Iris pigment epithelial cell (primary cell): ENCODE data around the gene SLC39A11.

Experiments used
- DNase-seq: peaks from one replicate; pipeline ENCODE4 v3.0.0-alpha.2; 2011; ENCODE audit warnings: low read depth

SLC39A11 gene

DNA sequence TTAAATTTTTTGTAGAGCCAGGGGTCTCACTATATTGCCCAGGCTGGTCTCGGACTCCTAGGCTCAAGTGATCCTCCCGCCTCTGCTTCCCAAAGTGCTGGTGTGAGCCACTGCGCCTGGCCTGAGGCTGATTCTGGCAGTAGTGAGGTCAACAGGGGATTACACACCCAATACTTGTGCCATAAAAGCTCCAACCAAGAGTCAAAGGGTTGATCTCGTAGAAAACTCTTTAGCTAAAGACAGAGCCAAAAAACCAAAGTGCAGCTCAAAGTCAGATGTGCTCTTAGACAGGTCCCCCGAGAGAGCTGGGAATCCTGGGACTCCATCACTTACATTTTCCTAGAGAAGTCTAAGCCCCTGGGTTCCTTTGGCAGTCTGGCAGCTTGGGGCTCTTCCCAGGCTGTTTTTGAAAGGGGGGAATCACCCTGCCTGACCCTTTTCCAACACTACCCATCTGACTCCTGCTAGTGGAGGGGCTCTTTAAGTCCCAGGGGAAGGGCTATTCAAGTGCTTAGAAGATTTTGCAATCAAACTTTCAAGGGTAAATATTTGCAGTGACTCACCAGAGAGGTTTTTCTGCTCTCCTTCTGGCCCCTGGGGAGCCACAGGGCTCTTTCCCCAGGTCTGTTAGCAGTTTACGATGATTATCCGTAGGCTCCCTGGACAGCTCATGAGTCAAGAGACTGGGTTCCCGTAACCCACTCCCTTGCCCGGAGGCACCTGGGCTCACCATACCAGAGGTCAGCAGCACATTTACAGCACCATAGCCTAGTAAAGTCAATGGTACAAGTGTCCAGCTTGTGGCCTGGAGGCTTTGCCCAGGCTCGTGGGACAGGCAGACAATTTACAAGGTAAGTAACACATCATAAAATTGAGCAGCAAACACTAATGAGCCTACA is 408.7 kb downstream of the SLC39A11 start:
- DNase-seq: peak; percentile 96

DNA sequence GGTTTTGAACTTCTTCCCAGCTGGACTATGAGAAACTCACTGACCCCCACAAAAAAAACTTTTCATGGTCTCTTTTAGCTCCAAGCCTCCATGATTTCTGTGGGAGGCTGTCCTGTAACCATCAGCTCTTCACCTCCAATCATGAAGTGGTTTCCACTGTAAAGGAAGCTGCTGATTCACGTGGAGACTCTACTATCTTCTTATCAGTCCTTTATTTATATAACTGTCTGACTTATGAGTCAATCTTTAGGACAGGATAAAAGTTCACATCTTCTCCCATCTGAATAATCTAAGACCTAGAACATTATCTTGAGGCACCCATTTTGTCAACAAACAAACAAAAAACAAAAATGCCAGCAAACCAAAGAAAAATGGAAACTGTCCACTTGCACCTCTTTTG is 409.9 kb downstream of the SLC39A11 start:
- peak; percentile 75 for DNase-seq

DNA sequence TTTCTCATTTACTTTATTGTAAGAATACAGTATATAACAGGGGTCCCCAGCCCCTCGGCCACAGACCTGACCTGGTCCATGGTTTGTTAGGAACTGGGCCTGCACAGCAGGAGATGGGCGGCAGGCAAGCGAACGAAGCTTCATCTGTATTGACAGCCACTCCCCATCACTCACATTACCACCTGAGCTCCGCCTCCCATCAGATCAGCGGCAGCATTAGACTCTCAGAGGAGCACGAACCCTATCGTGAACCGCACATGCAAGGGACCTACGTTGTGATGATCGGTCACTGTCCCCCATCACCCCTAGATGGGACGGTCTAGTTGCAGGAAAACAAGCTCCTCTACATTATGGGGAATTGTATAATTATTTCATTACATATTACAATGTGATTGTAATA is 410.6 kb downstream of the SLC39A11 start:
- no peak for DNase-seq

DNA sequence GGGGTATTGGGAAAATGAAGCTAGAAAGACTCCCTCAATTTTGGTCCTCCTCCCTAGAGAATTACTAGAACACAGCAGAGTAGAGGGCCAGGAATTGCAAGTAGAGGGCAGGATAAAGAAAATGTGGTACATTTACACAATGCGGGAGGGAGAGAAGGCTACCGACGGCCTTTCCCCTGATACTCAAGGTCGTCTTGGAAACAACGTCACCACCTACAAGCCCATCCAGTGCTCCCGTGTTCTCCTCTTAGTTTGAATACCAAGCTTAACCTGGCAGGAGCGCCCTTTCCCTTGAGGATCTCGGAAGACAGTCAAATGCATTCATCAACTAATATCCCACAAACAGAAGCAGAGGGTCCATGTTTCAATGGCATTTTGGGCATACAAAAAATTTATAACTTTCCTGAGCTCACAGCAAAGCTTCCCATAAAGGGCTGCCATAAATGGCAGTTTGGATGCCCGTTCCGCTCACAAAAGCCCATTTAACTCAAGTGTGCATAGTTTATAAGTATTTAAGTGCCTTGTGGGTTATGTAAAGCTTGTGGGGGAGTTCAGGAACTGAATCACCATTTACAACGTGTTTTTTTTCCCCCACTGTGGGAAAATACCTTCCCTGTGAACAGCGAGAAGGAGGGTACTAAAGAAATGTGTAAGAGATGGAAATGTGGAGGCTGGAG is 414.6 kb downstream of the SLC39A11 start:
- DNase-seq: peak; percentile 91

DNA sequence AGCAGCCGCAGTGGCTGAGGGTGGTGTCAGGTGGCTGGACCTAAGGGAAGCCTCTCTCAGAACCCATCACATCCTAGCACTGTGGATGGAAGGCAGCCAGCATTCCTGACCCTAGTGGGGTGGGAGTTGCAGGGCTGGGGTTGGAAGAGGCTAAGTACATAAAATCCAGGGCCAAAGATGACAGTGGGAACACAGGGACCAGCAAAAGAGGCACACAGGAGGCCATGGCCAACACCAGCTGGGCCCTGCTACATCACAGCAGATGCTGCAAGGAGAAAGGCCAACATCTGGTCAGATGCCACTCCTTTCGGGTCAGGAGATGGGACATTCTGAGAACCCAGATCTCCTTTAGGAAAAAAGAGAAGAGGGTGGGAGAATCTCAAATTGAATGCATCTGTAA is 415.4 kb downstream of the SLC39A11 start:
- DNase-seq: no peak

DNA sequence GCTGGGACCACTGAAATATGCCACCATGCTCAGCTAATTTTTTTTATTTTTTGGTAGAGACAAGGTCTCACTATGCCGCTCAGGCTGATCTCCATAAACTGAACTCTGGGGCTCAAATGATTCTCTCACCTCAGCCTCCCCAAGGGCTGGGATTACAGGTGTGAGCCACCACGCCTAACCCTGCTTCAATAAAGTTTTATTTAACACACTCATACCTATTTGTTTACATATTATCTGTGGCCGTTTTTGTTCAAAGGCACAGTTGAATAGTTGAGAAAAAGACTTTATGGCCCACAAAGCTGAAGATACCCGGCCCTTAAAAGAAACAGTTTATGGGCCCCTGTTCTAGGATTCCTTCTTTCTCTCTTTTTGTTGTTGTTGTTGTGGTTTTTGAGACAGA is 419.8 kb downstream of the SLC39A11 start:
- no peak for DNase-seq

DNA sequence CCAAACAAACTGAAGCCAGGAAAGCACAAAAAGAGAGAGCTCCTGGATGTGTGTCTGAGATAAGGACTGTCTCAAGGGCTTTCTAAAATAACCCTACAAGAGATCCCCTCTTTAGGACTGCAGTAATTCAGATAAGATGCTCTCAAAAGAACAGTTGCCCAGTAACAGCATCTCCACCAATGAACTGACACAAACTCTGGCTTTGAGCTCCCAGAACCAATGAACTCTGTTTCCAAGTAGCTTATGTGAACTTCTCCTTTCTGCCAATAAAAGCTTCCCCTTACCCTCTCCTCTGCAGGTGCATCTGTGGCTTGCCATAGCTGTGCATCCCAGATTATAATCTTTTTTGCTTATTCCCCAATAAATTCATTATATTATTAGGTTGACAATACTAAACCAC is 421.5 kb downstream of the SLC39A11 start:
- no peak for DNase-seq

DNA sequence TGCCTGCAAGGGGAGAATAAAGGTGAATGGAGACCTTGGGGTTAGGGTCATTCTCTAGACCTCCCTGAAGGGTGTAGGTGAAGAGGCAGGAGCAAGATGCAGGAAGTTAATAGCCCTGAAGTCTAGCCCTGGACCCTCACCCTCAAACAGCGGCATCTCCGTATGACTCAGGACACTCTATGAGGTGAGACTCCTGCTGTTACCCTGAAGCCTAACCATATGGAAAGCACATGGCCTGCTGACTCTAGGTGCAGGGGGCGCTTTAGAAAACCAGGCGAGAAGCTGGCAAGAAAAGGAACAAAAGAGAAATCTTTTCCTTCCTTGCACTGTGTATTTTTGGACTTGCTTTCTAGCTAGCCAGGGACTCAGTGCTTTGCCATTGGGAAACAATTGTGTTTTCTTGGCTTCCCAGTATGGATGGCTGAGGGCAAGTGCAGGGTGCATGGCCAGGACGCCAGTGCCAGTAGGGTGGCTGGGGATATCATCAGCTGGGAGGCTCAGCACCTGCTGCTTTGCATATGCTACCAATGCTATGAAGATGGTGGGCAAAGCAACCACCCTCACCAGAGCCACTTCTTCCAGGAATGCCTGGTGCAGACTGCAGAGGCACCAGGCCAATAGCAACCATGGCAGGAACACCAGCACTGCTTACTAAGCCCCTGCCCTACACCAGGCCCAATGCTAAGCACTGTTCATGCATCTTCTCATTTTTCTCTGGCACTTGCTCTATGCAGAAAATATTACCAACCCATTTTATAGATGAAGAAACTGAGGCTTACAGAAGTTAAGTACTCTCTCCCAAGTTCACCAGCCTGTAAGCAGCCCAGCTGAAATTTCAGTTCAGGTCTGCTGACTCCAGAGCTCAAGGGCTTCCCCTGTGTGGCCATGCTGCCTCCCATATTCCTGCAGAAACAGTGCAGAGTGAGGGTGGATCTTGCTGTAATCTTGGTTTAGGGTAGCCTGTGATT is 425.1 kb downstream of the SLC39A11 start:
- no peak for DNase-seq

DNA sequence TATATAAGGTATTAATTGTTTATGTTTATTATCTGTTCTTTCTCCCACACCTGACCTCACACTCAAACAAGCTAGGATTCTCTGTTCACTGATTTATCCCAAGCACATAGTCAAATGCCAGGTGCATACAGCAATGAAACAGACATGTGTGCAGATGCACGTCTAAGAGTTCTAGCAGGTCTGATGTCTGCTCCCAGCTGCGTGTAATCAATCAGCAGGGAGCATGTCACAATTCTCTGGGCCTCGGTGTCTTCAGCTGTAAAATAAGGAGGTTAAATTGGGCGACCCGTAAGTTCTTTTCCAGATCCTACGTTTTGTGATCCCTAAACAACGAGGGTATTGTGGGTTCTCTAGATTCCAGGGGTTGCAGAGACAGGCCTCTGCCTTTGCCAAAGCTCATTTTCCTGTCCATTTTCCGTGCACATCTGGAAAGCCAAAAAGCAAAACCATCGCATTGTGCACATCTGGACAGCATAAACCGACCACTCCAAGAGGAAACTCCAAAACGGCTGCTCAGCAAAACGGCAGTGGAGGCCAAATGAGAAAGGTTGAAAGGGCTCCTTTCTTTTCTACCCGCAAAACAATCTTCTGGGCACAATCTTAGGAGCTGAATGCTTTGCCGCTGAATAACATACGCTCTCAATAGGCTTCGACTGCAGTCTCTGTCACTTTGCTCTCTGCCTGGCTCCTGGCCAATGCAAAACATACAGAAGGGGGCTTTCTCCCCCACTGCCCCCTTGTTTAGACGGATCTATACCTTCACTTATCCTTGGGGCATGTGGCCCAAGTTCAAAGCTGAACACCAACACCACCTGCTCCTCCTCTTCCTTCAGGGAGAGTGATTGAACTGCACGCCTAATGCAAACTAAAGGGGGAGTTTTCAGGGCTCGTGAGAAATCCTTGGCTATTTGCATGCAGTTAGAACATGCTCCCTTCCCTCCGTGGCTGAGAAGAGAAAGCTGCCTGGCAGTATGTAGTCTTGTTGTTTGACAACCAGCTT is 426.3 kb downstream of the SLC39A11 start:
- DNase-seq: no peak

DNA sequence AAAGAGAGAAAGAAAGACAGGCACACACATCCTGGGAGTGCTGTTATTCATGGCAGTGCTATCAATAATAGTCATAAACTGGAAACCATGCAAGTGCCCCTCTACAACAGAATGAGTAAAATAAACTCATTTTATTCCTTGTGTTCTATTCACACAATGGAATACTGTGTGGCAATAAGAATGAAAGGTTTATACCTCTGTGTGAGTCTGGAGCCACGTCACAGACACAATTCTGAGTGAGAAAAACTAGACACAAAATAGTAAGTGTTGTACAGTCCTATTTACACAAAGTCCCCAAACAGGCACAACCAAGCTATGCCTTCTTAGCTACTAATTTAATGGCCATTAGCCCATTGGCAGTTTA is 429.7 kb downstream of the SLC39A11 start:
- DNase-seq: no peak

DNA sequence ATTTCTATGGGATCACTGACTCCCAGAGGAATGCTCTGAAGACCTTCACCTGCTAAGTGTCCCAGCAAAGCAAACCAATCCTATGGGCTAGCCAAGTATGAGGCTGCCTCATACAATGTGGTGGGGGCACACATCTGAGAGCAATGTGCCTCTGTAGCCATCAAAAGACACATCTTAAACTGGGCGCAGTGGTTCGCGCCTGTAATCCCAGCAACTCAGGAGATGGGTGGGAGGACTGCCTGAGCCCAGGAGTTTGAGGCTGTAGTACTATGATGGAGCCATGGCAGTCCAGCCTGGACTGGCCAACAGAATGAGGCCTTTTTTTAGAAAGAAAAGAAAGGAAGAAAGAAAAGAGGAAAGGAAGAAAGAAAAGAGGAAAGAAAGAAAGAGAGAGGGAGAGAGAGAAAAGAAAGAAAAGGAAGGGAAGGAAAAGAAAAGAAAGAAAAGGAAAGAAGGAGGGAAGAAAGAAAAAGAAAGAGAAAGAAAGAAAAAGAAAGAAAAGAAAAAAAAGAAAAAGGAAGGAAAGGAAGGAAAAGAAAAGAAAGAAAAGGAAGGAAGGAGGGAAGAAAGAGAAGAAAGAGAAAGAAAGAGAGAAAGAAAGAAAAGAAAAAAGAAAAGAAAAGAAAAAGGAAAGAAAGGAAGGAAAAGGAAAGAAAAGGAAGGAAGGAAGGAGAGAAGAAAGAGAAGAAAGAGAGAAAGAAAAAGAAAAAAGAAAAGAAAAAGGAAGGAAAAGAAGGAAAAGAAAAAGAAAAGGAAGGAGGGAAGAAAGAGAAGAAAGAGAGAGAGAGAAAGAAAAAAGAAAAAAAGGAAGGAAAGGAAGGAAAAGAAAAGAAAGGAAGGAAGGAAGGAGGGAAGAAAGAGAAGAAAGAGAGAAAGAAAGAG is 430.3 kb downstream of the SLC39A11 start:
- DNase-seq: no peak

DNA sequence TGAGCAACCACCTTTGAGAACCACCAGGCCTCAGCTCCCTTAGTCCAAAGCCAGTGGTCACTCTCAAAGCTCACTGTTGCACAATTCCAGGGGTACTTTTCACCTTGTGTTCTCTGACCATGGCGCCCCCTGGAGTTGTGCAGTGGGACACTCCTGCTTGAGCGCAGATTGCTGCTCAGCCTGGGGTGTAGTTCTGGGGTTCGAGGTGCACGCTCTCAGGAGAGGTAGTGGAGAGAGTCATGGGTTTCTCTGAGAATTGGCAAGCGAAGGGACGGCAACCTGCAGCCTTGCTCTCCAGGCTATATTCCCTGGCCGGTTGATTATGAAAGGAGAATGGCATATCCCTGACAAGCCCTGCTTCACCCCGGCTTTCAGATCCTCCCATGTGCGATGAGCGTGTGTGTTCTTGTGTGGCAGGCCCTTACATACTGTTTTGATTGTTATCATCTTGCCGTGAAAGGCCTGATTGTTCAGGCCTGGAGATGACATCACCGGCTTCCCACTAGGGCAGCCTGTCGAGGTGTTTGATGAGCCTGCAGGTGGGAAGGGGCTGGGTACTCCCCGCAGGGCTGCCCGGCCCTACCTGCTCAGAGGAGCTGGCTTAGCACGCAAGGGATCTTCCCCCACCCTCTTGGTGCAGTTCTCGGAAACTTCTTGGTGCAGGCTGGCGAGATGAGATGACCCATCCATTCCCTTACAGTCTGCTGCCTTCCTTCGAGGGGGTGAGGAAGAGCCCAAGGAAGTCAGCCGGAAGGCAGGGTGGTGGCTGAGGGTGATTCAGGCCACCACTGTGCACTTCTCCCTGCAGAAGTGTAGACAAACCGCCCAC is 431.2 kb downstream of the SLC39A11 start:
- DNase-seq: peak; percentile 14

DNA sequence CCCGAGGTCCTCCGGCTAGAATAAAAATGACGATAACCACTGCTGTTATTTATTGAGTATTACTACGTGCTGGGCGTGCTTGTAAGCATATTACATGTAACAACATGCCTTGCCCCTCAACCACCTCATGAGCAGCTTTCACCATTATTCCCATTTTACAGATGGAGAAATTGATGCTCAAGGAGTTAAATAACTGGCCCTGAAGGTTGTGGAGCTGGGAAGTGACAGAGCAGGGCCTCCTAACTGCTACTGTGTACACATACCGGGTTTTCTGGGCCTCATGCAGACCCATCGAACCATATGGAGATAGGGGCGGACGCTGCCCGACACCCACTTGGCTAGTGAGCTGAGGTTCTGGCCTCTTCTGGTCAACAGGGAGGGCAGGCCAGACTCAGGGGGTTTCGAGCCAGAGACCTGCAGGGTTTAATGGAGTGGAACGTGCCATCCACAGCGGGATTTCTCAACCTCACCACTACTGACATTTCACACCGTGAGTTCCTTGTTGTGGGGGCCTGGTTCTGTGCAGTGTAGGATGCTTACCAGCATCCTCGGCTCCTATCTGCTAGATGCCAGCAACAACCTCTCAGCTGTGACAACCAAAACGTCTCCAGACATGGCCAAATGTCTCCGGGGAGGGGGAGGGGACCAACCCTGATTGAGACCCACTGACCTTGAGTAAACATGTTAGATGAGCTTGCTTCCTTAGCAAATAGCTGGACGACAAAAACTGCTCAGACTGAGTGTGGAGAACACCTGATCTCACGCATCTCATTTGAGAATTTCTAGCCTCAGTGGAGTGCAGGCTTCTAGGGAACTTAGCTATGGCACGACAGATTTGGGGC is 432.0 kb downstream of the SLC39A11 start:
- DNase-seq: no peak

DNA sequence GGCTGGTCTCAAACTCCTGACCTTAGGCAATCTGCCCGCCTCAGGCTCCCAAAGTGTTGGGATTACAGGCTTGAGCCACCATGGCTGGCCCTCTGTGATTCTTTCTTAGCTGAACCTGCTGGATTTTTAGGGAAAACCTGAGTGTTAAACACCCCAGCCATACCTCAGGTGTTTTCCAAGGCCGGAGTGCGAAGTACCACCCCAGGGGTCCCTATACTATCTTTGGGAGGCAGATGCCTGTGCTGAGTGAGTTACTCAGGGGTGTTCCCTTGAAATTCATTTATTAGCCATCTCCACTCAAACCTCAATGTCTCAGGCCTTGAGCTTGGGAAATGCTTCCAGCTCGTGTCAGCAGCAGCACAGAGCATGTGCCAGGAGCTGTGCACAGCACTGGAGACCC is 432.7 kb downstream of the SLC39A11 start:
- no peak for DNase-seq

DNA sequence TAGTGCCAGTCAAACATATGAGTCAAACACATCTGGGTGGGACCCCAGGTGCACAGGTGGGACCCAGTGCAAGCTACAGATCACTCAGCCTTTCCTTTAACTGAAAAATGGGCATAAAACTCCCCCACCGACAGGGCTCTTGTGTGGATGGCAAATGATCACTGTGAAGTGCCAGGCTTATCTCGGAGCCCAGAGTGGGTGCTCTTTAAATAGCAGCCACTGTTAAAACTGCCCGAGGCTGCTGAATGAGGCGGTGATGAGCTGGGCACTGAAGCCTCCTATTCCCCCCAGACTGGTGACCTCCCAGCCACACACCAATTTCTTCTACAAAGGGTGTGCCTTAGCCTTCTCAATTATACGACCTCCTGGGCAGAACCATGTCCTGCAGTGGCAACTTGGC is 433.8 kb downstream of the SLC39A11 start:
- DNase-seq: no peak

DNA sequence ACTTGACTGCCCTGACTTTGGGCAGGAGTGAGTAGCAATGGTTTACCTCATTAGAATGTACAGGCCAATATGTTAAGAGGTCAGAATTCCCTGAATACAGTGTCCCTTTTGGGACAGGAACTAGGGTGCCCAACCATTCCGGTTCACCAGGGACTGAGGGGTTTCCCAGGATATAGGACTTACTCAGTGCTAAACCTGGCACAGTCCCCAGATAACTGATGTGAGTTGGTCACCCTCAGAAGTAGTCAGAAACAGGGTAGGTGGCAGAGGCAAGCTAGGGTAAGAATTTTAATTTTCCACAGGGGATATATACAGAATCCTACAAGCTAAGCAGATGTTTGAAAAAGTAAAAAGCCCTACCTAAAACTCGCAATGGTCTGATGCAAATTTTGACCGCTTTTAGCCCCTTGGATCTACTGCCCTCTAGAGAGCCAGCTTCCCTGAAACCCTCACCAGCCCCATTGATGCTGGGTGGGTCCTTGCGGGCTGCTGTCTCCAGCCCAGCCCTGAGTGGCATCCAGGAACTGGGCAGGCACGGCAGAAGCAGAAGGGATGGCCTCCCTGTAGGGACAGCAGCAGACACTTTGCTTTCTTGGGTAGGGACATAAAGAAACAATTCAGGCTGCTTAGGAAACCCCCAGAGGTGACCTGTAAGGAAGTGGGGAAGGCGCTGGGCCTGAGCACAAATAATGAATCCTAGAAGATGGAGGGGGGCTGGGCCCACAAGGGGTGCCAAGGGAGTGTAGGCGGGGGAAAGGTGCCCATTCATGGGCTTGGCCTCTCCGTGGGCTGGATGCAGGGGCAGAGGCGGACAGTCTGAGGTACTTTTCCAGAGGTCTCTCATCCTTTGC is 434.8 kb downstream of the SLC39A11 start:
- DNase-seq: no peak

DNA sequence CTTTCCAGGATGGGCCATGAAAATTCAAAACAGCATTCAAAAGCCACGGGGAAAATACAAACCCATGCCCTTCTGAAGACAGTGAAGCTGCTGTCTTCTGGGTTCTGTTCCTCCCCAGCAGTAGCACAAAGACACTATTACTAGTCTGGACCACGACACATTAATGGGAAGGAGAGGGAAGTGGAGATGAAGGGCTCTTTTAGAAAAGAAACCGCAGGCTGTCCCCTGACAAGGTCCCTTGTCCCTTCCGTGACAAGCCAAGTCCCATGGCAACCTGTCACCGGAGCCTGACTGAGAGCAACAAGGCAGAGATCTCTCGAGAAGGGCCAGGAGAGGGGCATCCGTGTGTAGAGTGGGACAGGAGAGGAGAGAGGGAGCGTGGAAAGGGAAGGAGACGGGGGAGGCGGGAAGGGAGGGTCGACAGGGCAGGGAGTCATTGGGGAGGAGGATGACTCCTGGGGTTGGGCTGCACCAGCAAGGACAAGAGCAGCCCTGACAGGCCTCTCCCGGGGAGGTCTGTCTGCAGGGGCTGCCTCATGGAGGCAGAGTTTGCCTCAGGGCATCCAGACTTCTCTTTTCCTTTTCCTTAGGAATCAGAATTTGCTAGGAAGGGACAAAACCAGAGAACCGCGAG is 436.2 kb downstream of the SLC39A11 start:
- no peak for DNase-seq
